GM18505 (cell line): ENCODE measurements around the gene SLC9A6.
"Not testable (repeated sequence)": the region's sequence is repeated elsewhere in the genome, so short reads cannot be mapped to it uniquely, and the experiment has no call there.

Experiments used
- ATAC-seq: cut with Tn5 transposase; IDR thresholded peaks from one replicate; pipeline ENCODE4 v1.9.1; 2021; ENCODE audit not compliant: unreplicated experiment
- POLR2A ChIP-seq: IDR thresholded peaks from 4 replicates; pipeline ENCODE4 v1.6.1; 2011; ENCODE audit warnings: borderline replicate concordance; ENCODE audit not compliant: insufficient read depth, insufficient read length; ENCODE audit errors: extremely low read depth

SLC9A6 gene

DNA sequence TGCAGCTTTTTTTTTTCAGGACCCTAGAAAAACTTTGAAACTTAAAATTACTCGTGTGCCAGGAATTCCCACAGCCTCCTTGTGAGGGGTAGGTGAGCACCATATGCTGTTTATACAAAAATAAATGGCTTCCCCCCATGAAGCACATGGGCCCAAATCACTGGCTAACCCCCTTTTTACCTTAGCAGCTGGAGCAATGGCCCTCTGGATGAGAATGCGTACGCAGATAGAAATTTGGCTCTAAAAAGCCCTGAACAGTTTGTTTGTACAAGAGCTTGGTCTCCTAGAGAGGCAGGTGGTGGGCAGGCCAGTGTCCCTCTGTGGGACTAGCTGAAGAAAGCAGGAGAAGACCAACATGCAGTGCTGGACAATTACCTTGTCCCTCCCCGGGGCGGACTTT, 76.5 kb downstream of the SLC9A6 start:
- TF ChIP-seq POLR2A = no peak
- no peak for ATAC-seq

- no peak for TF ChIP-seq POLR2A
- no peak for ATAC-seq
Observed at GRCh38 chrX:136063340-136064079, 78.3 kb downstream of the SLC9A6 start.

GRCh38 chrX:136064661-136065043, 79.4 kb downstream of the SLC9A6 start:
- no peak for ATAC-seq
- TF ChIP-seq POLR2A = no peak

GRCh38 chrX:136065044-136065671, 79.9 kb downstream of the SLC9A6 start:
- no peak for TF ChIP-seq POLR2A
- ATAC-seq = no peak

- no peak for TF ChIP-seq POLR2A
- no peak for ATAC-seq
Observed at GRCh38 chrX:136067097-136067496, 81.9 kb downstream of the SLC9A6 start.

- ATAC-seq = no peak
- TF ChIP-seq POLR2A = no peak
Observed at GRCh38 chrX:136067966-136068365, 82.7 kb downstream of the SLC9A6 start.

DNA sequence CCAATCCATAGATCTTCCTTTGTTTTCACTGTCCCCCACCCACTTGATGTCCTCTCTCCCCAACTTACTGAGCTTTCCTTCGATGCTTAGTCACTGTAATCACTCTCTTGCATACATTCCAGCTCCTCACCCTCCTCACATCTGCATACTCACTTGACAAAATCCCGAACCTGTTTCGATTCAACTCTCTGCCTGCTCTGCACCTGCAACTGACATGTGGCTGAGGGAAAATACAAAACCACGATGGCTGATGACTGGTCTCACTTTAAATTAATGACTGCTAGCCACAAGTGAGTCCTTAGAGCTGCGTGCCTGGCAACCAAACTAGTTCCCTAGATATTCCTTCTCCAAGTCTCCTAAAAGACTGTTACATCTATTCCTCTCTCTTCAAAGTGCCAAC, 91.7 kb downstream of the SLC9A6 start:
- TF ChIP-seq POLR2A = no peak
- no peak for ATAC-seq

DNA sequence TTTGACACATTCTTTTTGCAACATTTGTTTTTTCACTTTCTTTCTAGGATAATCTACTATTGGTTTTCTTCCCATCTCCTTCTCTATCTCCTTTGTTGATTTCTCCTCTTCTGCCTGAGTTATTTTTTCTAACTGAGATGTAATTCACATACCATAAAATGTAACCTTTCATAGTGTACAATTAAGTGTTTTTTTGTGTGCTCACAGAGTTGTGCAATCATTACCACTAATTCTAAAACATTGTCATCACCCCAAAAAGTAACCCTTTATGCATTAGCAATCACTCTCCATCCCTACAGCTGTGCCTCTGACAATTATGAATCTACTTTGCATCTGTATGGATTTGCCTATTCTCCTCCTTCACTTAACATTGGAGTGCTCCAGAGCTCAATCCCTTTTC, 95.5 kb downstream of the SLC9A6 start:
- no peak for TF ChIP-seq POLR2A
- ATAC-seq = no peak

- TF ChIP-seq POLR2A = no peak
- ATAC-seq = no peak
Observed at GRCh38 chrX:136086521-136086920, 101.3 kb downstream of the SLC9A6 start.

- ATAC-seq = not testable (repeated sequence)
Observed at GRCh38 chrX:136091898-136092297, 106.7 kb downstream of the SLC9A6 start.

- TF ChIP-seq POLR2A = no peak
- no peak for ATAC-seq
Observed at GRCh38 chrX:136094962-136095361, 109.7 kb downstream of the SLC9A6 start.
